ENCODE data around the gene CASP10.

The CASP10 gene

DNA sequence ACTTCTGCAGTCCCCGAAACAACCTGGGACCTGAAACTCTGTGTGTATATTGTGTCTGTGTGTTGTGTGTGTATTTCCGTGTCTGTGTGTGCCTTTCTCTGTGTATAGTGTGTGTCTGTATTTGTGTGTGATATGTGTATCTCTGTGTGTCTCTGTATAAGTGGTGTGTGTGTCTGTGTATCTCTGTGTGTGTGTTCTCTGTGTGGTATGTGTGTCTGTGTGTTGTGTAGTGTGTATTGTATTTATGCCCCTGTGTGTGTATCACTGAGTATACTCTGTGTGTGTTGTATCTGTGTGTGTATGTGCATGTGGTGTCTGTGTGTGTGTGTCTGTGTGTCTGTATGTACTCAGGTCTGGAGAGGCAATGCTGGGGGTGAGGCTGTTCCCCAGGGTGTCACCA, 89.0 kb downstream of the CASP10 start:
- no peak for DNase-seq (ENCODE audit: extremely low read depth, insufficient read length)
- peaks cover 2% of the 10 kb centered on the region for H3K36me3 ChIP-seq (ENCODE audit: control insufficient read depth, insufficient read depth, low read length)
- H3K4me3 ChIP-seq (replicated peaks; ENCODE audit: low read depth, low read length), result no peak overlapping the region
- no peaks in the 10 kb centered on the region for H3K27me3 ChIP-seq (replicated peaks; ENCODE audit: control insufficient read depth, insufficient read depth, low read length)
- TF ChIP-seq, protein P1, sequence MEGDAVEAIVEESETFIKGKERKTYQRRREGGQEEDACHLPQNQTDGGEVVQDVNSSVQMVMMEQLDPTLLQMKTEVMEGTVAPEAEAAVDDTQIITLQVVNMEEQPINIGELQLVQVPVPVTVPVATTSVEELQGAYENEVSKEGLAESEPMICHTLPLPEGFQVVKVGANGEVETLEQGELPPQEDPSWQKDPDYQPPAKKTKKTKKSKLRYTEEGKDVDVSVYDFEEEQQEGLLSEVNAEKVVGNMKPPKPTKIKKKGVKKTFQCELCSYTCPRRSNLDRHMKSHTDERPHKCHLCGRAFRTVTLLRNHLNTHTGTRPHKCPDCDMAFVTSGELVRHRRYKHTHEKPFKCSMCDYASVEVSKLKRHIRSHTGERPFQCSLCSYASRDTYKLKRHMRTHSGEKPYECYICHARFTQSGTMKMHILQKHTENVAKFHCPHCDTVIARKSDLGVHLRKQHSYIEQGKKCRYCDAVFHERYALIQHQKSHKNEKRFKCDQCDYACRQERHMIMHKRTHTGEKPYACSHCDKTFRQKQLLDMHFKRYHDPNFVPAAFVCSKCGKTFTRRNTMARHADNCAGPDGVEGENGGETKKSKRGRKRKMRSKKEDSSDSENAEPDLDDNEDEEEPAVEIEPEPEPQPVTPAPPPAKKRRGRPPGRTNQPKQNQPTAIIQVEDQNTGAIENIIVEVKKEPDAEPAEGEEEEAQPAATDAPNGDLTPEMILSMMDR (IDR thresholded peaks at IDR 0.05; ENCODE audit: insufficient read depth, low read length, poor library complexity, severe bottlenecking), result no peak

DNA sequence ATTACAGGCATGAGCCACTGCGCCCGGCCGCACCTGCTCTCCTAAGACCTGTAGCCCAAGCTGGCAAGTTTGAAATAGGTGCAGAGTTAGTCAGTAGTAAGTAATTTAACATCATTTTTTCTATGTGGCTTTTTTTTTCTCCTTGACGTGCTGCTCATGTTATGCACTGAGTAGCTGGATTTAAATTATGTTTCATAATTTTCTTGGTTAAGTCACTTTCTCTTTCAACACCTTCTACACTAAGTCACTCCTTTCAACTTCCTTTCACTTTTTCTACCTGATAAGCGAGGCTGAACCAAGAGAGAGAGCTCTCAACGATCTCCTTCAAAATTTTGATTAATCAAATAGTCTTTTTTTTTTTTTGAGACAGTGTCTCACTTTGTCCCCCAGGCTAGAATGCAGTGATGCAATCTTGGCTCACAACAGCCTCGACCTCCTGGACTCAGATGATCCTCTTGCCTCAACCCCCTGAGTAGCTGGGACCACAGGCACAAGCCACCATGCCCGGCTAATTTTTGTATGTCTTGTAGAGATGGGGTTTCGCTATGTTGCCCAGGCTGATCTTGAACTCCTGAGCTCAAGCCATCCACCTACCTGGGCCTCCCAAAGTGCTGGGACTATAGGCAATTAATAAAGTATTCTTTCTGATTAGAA, 90.5 kb downstream of the CASP10 start:
- TF ChIP-seq, protein P1 (IDR thresholded peaks at IDR 0.05; ENCODE audit: insufficient read depth, low read length, poor library complexity, severe bottlenecking), result no peak
- Histone ChIP-seq H3K4me3 (replicated peaks; ENCODE audit: low read depth, low read length) (no peak overlapping the region), H3K36me3 (ENCODE audit: control insufficient read depth, insufficient read depth, low read length) (peaks cover 2% of the 10 kb centered on the region), H3K27me3 (replicated peaks; ENCODE audit: control insufficient read depth, insufficient read depth, low read length) (no peaks in the 10 kb centered on the region)
- no peak for DNase-seq (ENCODE audit: extremely low read depth, insufficient read length)

DNA sequence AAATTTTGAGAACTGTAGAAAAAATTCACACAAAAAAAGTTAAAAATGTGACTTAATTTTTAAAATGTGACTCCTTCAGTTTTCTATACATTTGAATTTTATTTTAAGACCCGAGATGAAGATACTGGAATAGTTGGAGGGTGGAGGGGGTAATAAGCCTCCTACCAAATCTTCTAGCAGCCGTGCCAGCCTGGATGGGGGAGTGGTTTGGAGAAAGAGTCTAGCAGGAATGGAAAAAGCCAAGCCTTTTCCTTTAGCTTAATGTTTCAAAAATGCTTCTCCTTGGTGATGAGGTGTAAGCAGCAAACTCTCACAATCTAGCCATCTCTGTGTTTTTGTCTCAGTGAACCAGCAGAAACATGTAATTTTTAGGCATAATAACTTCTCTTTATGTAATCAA, 92.1 kb downstream of the CASP10 start:
- Histone ChIP-seq H3K27me3 (replicated peaks; ENCODE audit: control insufficient read depth, insufficient read depth, low read length) (no peaks in the 10 kb centered on the region), H3K4me3 (replicated peaks; ENCODE audit: low read depth, low read length) (no peak overlapping the region), H3K36me3 (ENCODE audit: control insufficient read depth, insufficient read depth, low read length) (no peaks in the 10 kb centered on the region; the same call in none of the 2 replicates)
- TF ChIP-seq, protein P1 (IDR thresholded peaks at IDR 0.05; ENCODE audit: insufficient read depth, low read length, poor library complexity, severe bottlenecking), result no peak
- no peak for DNase-seq (ENCODE audit: extremely low read depth, insufficient read length)

DNA sequence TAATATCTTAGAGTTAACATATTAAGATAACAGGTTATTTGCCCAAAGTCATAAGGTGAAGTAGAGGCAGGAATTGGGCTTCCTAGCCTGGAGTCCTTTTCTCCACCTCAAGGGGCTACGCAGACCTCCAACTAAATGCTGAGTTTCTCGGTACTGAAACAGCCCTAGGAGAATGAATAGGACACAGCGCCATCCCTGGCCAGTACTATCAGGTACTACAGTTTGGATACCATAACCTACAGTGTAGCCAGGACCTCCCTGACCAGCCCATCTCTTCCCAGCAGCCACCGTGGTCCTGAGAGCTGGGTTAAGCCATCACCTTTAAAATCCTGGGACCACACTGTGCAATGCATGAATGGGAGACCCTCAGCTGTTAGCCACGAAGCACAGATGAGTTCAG, 93.0 kb downstream of the CASP10 start:
- Histone ChIP-seq H3K36me3 (ENCODE audit: control insufficient read depth, insufficient read depth, low read length) (no peaks in the 10 kb centered on the region; the same call in none of the 2 replicates), H3K4me3 (replicated peaks; ENCODE audit: low read depth, low read length) (no peak overlapping the region), H3K27me3 (replicated peaks; ENCODE audit: control insufficient read depth, insufficient read depth, low read length) (no peaks in the 10 kb centered on the region)
- no peak for DNase-seq (ENCODE audit: extremely low read depth, insufficient read length)
- TF ChIP-seq, protein P1 (IDR thresholded peaks at IDR 0.05; ENCODE audit: insufficient read depth, low read length, poor library complexity, severe bottlenecking), result no peak

DNA sequence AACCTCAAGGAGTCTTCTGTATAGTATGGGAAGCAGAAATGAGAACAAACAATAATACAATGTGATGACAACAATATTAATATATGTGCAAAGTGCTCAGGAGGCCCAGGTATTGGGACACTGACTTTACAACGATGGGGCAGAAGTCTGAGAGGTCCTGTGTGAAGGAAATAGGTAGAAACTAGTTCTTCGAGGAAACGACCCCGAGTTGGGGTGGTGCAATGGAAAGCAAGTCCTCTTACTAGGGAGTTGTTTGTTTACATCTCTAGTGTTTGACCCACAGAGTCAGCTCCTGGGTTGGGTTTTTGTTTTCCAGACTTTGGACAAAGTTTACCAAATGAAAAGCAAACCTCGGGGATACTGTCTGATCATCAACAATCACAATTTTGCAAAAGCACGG, 93.6 kb downstream of the CASP10 start:
- H3K4me3 ChIP-seq (replicated peaks; ENCODE audit: low read depth, low read length), result no peak overlapping the region
- no peaks in the 10 kb centered on the region; the same call in none of the 2 replicates for H3K36me3 ChIP-seq (ENCODE audit: control insufficient read depth, insufficient read depth, low read length)
- no peaks in the 10 kb centered on the region for H3K27me3 ChIP-seq (replicated peaks; ENCODE audit: control insufficient read depth, insufficient read depth, low read length)
- no peak for DNase-seq (ENCODE audit: extremely low read depth, insufficient read length)
- TF ChIP-seq, protein P1 (IDR thresholded peaks at IDR 0.05; ENCODE audit: insufficient read depth, low read length, poor library complexity, severe bottlenecking), result no peak

Data from GM06990 (cell line).